ENCODE measurements around the gene RGPD5.
"Not testable (repeated sequence)": the region's sequence is repeated elsewhere in the genome, so short reads cannot be mapped to it uniquely, and the experiment has no call there.

DNA sequence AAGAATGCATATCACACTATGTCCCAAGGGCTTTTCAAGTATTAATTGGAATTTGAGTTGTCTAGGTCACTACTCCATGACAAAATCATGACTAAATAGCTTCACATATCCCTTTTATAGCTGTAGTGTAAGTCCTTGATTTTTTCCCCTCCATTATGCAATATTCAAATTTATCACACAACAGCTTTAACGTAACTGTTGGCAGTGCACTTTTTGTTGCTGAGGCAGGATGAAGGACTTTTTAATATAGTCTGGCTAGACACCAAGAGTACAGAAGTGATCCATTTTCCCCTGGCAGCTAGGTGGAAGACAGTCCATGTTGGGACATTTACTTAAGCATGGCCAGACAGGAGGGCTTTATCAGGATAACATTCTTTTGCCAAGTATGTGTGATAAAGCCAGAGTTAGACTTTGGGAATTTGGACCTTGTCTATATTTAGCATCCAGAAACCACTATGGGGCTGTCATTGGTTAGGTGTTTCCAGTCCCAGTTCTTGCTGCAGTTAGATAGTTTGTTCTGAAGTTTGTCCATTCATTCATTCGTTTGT lies 11.6 kb upstream of the RGPD5 start:
- not testable (repeated sequence) for TF ChIP-seq CTCF, EP300, POLR2A (IDR thresholded peaks at IDR 0.05)

All from upper lobe of left lung (tissue), 4 donors.